ENCODE measurements around the gene LCN10. TPM values are rescaled to one million over a fixed set of nuclear protein-coding genes. Genes with fewer than 3 reads are reported as not detected.

LCN10 gene
- total RNA-seq, 1 donor from 2014 or later, result 2.5 TPM

Small RNAs within 50 kb of the gene (microRNA-seq; reads per million reads assigned to microRNA genes)
- not detected for gene MIR6722 (ENCODE audit: borderline number of aligned reads)

Other genes starting within 250 kb of the LCN10 start
- gene NOTCH1, start 196.9 kb downstream of the LCN10 start, total RNA-seq, result 91.4 TPM
- 230 TPM for gene EGFL7, start 80.0 kb downstream of the LCN10 start, total RNA-seq
- gene AGPAT2, start 55.5 kb downstream of the LCN10 start, total RNA-seq, result 106 TPM
- 15.1 TPM for gene DIPK1B, start 30.4 kb downstream of the LCN10 start, total RNA-seq
- gene LCN6, start 5.6 kb upstream of the LCN10 start, total RNA-seq, result 2.9 TPM
- gene LCN8, start 15.3 kb upstream of the LCN10 start, total RNA-seq, result not detected
- gene LCN15, start 21.6 kb upstream of the LCN10 start, total RNA-seq, result not detected
- gene TMEM141, start 48.4 kb upstream of the LCN10 start, total RNA-seq, result 57.2 TPM
- 3.7 TPM for gene CCDC183, start 53.4 kb upstream of the LCN10 start, total RNA-seq
- 62.2 TPM for gene RABL6, start 65.0 kb upstream of the LCN10 start, total RNA-seq
- gene AJM1, start 99.5 kb upstream of the LCN10 start, total RNA-seq, result 3.5 TPM
- gene PHPT1, start 106.5 kb upstream of the LCN10 start, total RNA-seq, result 93.6 TPM
- 13.5 TPM for gene MAMDC4, start 109.4 kb upstream of the LCN10 start, total RNA-seq
- 230 TPM for gene EDF1, start 123.4 kb upstream of the LCN10 start, total RNA-seq
- gene TRAF2, start 143.6 kb upstream of the LCN10 start, total RNA-seq, result 16.5 TPM
- gene FBXW5, start 201.8 kb upstream of the LCN10 start, total RNA-seq, result 83.2 TPM
- 2.2 TPM for gene C8G, start 202.3 kb upstream of the LCN10 start, total RNA-seq
- 1.9 TPM for gene LCN12, start 209.3 kb upstream of the LCN10 start, total RNA-seq
- 225 TPM for gene PTGDS, start 234.6 kb upstream of the LCN10 start, total RNA-seq
- 1.9 TPM for gene LCNL1, start 240.1 kb upstream of the LCN10 start, total RNA-seq
- 45.1 TPM for gene PAXX, start 249.5 kb upstream of the LCN10 start, total RNA-seq

Data from lower lobe of right lung (tissue), 1 donor.